Measurements from ENCODE around the gene KRT39. TPM values are rescaled to one million over a fixed set of nuclear protein-coding genes. Genes with fewer than 3 reads are reported as not detected.

The KRT39 gene
- total and polyA plus RNA-seq, 10 of the 15 experiments (the other 5 are each of a cell fraction or from before 2014, with no cell fraction given), result not detected

GRCh38 chr17:40926341-40926740, 40.4 kb downstream of the KRT39 start:
- H3K27ac ChIP-seq (ENCODE audit: control insufficient read depth, insufficient read depth), result no peak overlapping the region
- intact Hi-C loops (cut with micrococcal nuclease; ENCODE audit: unreplicated experiment) (no loop called here), in situ Hi-C loops (cut with MboI) (no loop called here)
- no peaks in the 10 kb centered on the region for H4K20me1 ChIP-seq (ENCODE audit: control insufficient read depth, insufficient read depth)
- WGBS (ENCODE audit: insufficient coverage, insufficient replicate concordance, low lambda C conversion rate, missing lambda C conversion rate), result 35% methylated on average over 8 of the region's 8 CpGs
- ChIA-PET CTCF (no interaction called here), SMC1A (ENCODE audit: uncharacterized antibody, unreplicated experiment) (no interaction called here), RAD21 (ENCODE audit: unreplicated experiment) (no interaction called here), POLR2A (no interaction called here)
- peaks cover 0 to 4% of the 10 kb centered on the region in 2 experiments; a peak in 3 of 4 replicates for H3K27me3 ChIP-seq (replicated peaks in 1 of 2; ENCODE audit: control insufficient read depth in 2 of 2, insufficient read depth in 2 of 2, low read length in 1 of 2)
- H3K4me2 ChIP-seq (ENCODE audit: control insufficient read depth, insufficient read depth), result no peak overlapping the region
- no peaks in the 10 kb centered on the region for H3K9me3 ChIP-seq (replicated peaks; ENCODE audit: control insufficient read depth, insufficient read depth, low read length)
- no peak overlapping the region for H3K4me3 ChIP-seq
- H3K79me2 ChIP-seq (ENCODE audit: control insufficient read depth, insufficient read depth, low read length), result no peaks in the 10 kb centered on the region
- TF ChIP-seq MTA3 (IDR thresholded peaks at IDR 0.05; ENCODE audit: borderline replicate concordance, low read length), result no peak
- no peak for TF ChIP-seq NFYB (IDR thresholded peaks at IDR 0.05; ENCODE audit: insufficient read depth, low read depth, low read length)
- TF ChIP-seq GABPA (IDR thresholded peaks at IDR 0.05; ENCODE audit: low read depth), result no peak
- TF ChIP-seq LARP7 (IDR thresholded peaks at IDR 0.05), result no peak
- TF ChIP-seq CBX5 (IDR thresholded peaks at IDR 0.05; ENCODE audit: low read depth), result no peak
- no peak for TF ChIP-seq CHD1 (IDR thresholded peaks at IDR 0.05; ENCODE audit: low read depth, low read length)
- TF ChIP-seq SREBF2 (IDR thresholded peaks at IDR 0.05; ENCODE audit: low read length), result no peak
- no peak overlapping the region for H2AFZ ChIP-seq (ENCODE audit: control insufficient read depth, low read depth, low read length)
- DNase-seq (ENCODE audit: low read depth, low spot score), result no peak
- ATAC-seq, result no peak
- no TSS peak for BruUV-seq (replicated peaks)
- no peak overlapping the region for H3K9ac ChIP-seq (ENCODE audit: control insufficient read depth, insufficient read depth, low read length)
- no peaks in the 10 kb centered on the region for H3K4me1 ChIP-seq (ENCODE audit: control insufficient read depth, insufficient read depth, low read length)
- no peaks in the 10 kb centered on the region for H3K36me3 ChIP-seq (ENCODE audit: control insufficient read depth in 2 of 2, insufficient read depth in 2 of 2, low read length in 1 of 2)
- FAIRE-seq, result no peak

- Histone ChIP-seq H3K9me3 (replicated peaks; ENCODE audit: control insufficient read depth, insufficient read depth, low read length) (no peaks in the 10 kb centered on the region), H2AFZ (ENCODE audit: control insufficient read depth, low read depth, low read length) (no peak overlapping the region), H3K9ac (ENCODE audit: control insufficient read depth, insufficient read depth, low read length) (no peak overlapping the region), H3K36me3 (ENCODE audit: control insufficient read depth in 2 of 2, insufficient read depth in 2 of 2, low read length in 1 of 2) (no peaks in the 10 kb centered on the region), H3K27me3 (replicated peaks in 1 of 2; ENCODE audit: control insufficient read depth in 2 of 2, insufficient read depth in 2 of 2, low read length in 1 of 2) (peaks cover 0 to 4% of the 10 kb centered on the region in 2 experiments; a peak in 2 of 4 replicates), H3K4me1 (ENCODE audit: control insufficient read depth, insufficient read depth, low read length) (no peaks in the 10 kb centered on the region), H3K79me2 (ENCODE audit: control insufficient read depth, insufficient read depth, low read length) (no peaks in the 10 kb centered on the region), H4K20me1 (ENCODE audit: control insufficient read depth, insufficient read depth) (no peaks in the 10 kb centered on the region), H3K27ac (ENCODE audit: control insufficient read depth, insufficient read depth) (no peak overlapping the region), H3K4me2 (ENCODE audit: control insufficient read depth, insufficient read depth) (no peak overlapping the region), H3K4me3 (no peak overlapping the region)
- FAIRE-seq, result no peak
- intact Hi-C loops (cut with micrococcal nuclease; ENCODE audit: unreplicated experiment) (no loop called here), in situ Hi-C loops (cut with MboI) (no loop called here)
- RAD21 ChIA-PET (ENCODE audit: unreplicated experiment), result no interaction called here
- no peak for DNase-seq (ENCODE audit: low read depth, low spot score)
- 32% methylated on average over 2 of the region's 2 CpGs for WGBS (ENCODE audit: insufficient coverage, insufficient replicate concordance, low lambda C conversion rate, missing lambda C conversion rate)
- BruUV-seq (replicated peaks), result no TSS peak
- no peak for ATAC-seq
- CTCF ChIA-PET, result no interaction called here
- POLR2A ChIA-PET, result no interaction called here
- SMC1A ChIA-PET (ENCODE audit: uncharacterized antibody, unreplicated experiment), result no interaction called here
- TF ChIP-seq IKZF1 (conservative IDR thresholded peaks at IDR 0.05) (no peak), NFYB (IDR thresholded peaks at IDR 0.05; ENCODE audit: insufficient read depth, low read depth, low read length) (no peak), USF1 (IDR thresholded peaks at IDR 0.05; ENCODE audit: borderline replicate concordance, extremely low read length, insufficient read depth, low read depth, low read length) (no peak), CBFB (IDR thresholded peaks at IDR 0.05; ENCODE audit: low read depth) (no peak)
- TF ChIP-seq, protein P1, sequence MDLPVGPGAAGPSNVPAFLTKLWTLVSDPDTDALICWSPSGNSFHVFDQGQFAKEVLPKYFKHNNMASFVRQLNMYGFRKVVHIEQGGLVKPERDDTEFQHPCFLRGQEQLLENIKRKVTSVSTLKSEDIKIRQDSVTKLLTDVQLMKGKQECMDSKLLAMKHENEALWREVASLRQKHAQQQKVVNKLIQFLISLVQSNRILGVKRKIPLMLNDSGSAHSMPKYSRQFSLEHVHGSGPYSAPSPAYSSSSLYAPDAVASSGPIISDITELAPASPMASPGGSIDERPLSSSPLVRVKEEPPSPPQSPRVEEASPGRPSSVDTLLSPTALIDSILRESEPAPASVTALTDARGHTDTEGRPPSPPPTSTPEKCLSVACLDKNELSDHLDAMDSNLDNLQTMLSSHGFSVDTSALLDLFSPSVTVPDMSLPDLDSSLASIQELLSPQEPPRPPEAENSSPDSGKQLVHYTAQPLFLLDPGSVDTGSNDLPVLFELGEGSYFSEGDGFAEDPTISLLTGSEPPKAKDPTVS (IDR thresholded peaks at IDR 0.05; ENCODE audit: low read depth, low read length), result no peak
- TF ChIP-seq, protein P2, sequence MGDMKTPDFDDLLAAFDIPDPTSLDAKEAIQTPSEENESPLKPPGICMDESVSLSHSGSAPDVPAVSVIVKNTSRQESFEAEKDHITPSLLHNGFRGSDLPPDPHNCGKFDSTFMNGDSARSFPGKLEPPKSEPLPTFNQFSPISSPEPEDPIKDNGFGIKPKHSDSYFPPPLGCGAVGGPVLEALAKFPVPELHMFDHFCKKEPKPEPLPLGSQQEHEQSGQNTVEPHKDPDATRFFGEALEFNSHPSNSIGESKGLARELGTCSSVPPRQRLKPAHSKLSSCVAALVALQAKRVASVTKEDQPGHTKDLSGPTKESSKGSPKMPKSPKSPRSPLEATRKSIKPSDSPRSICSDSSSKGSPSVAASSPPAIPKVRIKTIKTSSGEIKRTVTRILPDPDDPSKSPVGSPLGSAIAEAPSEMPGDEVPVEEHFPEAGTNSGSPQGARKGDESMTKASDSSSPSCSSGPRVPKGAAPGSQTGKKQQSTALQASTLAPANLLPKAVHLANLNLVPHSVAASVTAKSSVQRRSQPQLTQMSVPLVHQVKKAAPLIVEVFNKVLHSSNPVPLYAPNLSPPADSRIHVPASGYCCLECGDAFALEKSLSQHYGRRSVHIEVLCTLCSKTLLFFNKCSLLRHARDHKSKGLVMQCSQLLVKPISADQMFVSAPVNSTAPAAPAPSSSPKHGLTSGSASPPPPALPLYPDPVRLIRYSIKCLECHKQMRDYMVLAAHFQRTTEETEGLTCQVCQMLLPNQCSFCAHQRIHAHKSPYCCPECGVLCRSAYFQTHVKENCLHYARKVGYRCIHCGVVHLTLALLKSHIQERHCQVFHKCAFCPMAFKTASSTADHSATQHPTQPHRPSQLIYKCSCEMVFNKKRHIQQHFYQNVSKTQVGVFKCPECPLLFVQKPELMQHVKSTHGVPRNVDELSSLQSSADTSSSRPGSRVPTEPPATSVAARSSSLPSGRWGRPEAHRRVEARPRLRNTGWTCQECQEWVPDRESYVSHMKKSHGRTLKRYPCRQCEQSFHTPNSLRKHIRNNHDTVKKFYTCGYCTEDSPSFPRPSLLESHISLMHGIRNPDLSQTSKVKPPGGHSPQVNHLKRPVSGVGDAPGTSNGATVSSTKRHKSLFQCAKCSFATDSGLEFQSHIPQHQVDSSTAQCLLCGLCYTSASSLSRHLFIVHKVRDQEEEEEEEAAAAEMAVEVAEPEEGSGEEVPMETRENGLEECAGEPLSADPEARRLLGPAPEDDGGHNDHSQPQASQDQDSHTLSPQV (IDR thresholded peaks at IDR 0.05), result no peak
Measured at GRCh38 chr17:40922239-40922638, 44.5 kb downstream of the KRT39 start.

Data from GM12878 (cell line).